DOHH2 (cell line): ENCODE data around the gene DMXL1.

Source experiments
- EZH2phosphoT487 ChIP-seq: fragments of 200-600 bp; sonication (generic); IDR thresholded peaks from 2 replicates; pipeline ENCODE4 v1.6.1; 2017; ENCODE audit warnings: borderline replicate concordance, mild to moderate bottlenecking, antibody characterized with exemption, low read length, moderate library complexity, mixed read lengths
- TF ChIP-seq, protein P1 (sequence below): fragments of 200-600 bp; sonication (generic); IDR thresholded peaks from one replicate; pipeline ENCODE4 v1.5.1; 2014; ENCODE audit warnings: antibody characterized with exemption, mild to moderate bottlenecking, low read depth, low read length; ENCODE audit not compliant: poor library complexity, severe bottlenecking

DNA sequence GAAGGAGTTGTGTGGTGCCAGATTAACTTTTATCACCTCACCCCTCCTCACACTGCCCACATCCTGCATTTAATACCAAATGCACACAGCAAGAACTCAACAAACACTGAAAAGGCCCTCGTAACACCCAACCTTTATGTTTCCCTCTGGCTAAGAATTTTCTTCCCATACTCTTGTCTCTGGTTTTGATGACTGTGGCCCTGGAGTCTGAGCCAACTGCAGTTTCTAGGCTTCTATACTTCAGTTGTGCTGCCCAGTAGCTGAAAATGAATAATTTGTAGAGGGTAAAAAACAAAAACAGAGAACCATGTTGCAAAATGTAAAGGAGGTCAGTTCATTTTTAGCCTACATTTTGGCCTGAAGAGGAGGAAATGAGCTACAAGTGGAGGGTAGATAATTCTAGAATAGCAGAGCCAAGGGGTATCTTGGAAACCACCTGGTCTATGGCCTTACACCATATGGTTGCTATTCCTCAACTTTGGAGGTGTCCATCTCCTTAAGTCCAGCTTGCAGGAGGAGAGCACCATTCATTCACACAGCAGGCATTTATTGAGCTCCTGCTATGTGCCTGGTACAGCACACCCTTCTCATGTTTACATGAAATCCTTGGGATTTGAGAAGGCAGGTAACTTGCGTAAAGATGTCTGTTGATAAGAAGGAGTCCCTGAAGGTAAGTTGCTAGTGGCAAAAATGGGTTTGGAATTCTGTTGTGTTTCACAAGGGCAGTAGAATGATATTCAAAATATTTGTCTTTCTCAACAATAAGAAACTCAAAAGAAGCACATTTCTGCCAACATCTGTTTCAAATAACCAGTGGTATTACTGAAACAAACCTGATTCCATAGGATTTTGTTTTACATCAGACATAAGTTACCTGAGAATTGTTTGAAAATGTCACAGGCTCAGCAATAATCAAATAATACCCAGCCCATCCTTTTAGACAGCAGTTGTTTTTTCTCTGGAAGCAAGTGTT is 201.2 kb downstream of the DMXL1 start:
- TF ChIP-seq, protein P1, sequence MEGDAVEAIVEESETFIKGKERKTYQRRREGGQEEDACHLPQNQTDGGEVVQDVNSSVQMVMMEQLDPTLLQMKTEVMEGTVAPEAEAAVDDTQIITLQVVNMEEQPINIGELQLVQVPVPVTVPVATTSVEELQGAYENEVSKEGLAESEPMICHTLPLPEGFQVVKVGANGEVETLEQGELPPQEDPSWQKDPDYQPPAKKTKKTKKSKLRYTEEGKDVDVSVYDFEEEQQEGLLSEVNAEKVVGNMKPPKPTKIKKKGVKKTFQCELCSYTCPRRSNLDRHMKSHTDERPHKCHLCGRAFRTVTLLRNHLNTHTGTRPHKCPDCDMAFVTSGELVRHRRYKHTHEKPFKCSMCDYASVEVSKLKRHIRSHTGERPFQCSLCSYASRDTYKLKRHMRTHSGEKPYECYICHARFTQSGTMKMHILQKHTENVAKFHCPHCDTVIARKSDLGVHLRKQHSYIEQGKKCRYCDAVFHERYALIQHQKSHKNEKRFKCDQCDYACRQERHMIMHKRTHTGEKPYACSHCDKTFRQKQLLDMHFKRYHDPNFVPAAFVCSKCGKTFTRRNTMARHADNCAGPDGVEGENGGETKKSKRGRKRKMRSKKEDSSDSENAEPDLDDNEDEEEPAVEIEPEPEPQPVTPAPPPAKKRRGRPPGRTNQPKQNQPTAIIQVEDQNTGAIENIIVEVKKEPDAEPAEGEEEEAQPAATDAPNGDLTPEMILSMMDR = no peak
- TF ChIP-seq EZH2phosphoT487 = no peak
